Thyroid gland (tissue), 4 donors: Measurements from ENCODE around the gene MAPK10.

Experiments used
- CTCF ChIP-seq, 6 experiments: fragments of 200-600 bp in 3 of 6; fragments of 450-650 bp in 3 of 6; sonication (generic) in 3 of 6; IDR thresholded peaks; one replicate each; pipeline ENCODE4 v1.5.1; 2016 to 2019; ENCODE audit warnings: antibody characterized with exemption in 6 of 6, mild to moderate bottlenecking in 2 of 6, inconsistent platforms in 1 of 6, moderate library complexity in 1 of 6
- POLR2A ChIP-seq, 2 donors: fragments of 450-650 bp; IDR thresholded peaks; one replicate each; pipeline ENCODE4 v1.6.1; 2017; ENCODE audit warnings: antibody characterized with exemption in 2 of 2, mild to moderate bottlenecking in 2 of 2, moderate library complexity in 1 of 2

GRCh38 chr4:86054286-86055032, 305.4 kb downstream of the MAPK10 start:
- no peak for TF ChIP-seq CTCF (IDR thresholded peaks at IDR 0.05)
- no peak for TF ChIP-seq POLR2A (IDR thresholded peaks at IDR 0.05)
